DMS153 (cell line): ENCODE data around the gene CPNE4.

Experiments used
- DNase-seq: peaks from one replicate; lab custom pipeline; 2025; lab: John Stamatoyannopoulos, UW

The CPNE4 gene

DNA sequence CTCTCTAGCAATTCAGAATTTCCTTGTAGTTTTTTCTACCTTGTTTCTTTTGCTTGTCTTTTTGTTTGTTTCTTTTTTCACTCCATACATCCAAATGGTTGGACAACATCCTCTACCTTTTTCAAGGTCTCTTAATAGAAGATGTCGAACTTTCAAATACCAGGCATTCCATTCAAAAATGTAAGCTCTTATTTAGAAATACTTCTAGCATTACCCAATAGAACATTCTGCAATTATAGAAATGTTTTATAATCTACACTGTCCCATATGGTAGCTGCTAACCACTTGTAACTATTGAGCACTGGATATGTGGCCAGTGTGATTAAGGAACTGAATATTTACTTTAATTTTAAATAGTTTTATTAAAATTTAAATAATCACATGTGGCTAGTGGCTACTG is 335.8 kb downstream of the CPNE4 start:
- DNase-seq = no peak

- DNase-seq = no peak
Measured at GRCh38 chr3:131694376-131694775, 340.4 kb downstream of the CPNE4 start.

DNA sequence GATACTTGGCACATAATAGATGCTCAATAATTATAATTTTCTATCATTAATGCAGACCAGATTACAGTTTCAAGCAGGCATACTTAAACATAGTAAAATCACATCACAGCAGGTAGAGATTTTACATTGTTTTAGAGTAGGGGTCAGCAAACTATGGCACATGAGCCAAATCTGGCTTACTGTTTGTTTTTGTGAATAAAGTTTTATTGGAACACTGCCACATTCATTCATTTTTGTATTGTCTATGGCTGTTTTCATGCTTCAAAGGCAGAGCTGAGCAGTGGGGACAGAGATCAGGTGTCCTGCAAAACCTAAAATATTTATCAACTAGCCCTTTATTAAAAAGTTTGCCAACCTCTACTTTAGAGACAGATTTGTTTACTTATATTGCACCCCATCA is 342.5 kb downstream of the CPNE4 start:
- no peak for DNase-seq

GRCh38 chr3:131690800-131691199 is 344.0 kb downstream of the CPNE4 start:
- DNase-seq = no peak

GRCh38 chr3:131688370-131688769 is 346.4 kb downstream of the CPNE4 start:
- DNase-seq = no peak

DNA sequence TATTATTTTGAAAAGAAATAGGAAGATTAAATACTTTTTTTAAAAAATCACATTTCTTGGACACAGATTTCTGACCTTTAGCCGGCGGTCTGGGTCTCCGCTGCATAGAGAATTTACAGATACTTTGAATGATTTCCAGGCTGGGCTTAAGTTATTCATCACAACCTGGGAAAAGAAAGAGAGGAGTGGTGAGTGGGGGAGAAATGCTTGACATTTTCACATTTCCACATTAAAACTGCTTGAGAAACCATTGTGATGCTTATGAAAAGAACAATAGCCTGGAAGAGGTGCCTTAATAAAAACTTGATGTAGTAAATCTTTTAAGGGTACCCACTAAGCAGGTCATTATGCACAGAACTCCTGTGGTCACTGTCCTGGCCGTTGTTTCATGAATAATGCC is 365.2 kb downstream of the CPNE4 start:
- no peak for DNase-seq

GRCh38 chr3:131658771-131659170 is 376.0 kb downstream of the CPNE4 start:
- no peak for DNase-seq

DNA sequence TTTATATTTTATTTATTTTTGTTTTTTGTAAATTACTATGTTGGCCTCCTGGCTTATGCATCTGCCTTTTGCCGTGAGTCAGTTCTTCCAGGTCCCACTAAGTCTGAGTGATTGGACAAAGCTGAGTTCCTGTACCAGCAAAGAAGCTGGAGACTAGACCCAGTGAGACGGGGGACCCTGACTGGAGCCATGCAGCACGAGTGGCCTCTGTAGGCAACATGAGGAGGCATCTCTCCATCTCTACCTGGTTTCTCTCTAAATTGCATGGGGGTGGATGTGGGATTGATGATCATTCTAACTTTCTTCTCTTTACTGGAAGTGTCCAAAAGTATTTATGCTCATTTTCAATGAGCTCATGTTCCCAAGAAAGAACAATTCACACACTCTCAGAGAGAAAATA is 376.7 kb downstream of the CPNE4 start:
- no peak for DNase-seq

DNA sequence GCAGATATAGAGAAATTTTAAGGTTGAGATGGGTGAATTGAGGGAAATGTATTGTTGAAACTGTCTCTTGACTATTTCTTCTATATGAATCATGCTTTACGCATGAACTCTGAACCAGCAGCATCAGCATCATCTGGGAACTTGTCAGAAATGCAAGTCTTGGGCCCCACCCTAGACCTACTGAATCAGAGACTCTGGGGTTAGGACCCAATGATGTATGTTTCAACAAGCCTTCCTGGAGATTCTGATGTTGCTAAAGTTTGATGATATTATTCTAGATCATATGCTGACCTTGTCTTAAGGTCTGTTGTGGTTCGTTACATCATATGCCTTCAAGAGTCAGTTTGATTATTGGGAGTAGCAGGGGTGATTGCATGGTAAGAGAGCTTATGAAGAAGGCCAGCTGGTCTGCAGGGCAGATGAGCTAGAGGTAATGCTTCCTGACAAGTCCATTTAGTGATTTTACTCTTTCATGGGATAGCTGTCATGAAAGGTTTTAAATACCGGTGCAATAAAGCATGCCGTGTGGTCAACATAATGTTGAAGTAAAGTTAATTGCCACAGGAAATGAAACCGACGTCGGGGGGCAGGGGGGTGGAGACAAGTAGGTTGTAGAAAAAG is 379.6 kb downstream of the CPNE4 start:
- no peak for DNase-seq

GRCh38 chr3:131645638-131646037 is 389.2 kb downstream of the CPNE4 start:
- DNase-seq = no peak

DNA sequence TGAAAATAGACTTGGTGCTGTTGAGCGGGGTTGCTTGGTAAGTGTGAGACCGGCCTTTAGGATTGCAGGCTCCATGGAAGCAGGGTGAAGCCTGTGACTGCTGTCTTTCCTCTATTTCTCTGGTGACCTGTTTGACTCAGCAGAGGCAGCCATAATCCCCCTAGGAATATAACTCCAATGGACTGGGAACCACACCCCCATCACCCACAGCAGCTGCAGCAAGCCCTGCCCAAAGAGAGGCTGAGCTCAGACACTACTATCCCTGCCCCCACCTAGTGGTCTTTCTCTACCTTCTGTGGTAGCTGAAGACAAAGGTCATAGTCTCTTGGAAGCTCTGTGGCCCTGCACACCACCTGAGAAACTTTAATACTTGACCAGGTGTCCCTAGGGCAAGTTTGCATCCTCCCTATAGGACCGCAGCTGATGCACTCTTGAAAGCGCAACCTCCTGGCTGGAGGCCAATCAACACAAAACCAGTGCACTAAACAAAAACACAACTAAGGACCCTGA is 398.5 kb downstream of the CPNE4 start:
- DNase-seq = no peak

DNA sequence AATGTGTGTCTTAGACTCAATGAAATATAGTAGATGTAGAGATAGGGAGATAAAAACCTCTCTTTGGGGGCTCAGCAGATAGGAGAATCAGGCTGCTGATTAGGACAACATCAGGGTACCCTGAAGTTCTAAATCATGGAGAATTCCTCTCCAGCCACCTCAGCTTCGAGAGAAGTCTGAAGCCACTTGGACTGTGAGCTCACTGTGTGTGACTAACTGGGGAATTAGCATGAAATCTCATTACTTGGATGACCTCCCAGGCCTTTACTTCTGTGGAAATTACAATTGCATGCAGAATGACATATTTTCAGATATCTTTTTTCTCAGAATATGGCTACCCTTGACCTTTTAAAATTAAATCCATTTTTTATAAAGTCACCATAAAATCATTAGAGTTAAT is 404.0 kb downstream of the CPNE4 start:
- no peak for DNase-seq

- DNase-seq = no peak
Measured at GRCh38 chr3:131630097-131630496, 404.7 kb downstream of the CPNE4 start.

GRCh38 chr3:131623431-131623830 is 411.4 kb downstream of the CPNE4 start:
- no peak for DNase-seq

GRCh38 chr3:131622726-131623125 is 412.1 kb downstream of the CPNE4 start:
- DNase-seq = no peak

DNA sequence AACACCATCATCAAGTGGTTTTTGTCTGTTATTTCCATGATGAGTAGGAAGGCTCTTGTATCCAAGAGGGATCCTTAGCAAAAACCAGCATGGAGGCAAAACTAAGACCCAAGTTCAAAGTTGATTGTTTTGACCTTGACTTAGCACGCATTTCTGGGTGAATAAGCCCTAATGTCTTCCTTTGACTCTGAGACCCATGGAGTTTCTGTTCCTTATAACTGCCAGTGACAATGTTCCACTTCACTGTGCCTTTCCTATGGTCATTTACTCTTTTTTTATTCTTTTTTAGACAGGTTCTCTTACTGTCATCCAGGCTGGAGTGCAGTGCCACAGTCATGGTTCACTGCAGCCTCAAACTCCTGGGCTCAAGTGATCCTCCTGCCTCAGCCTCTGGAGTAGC is 413.8 kb downstream of the CPNE4 start:
- DNase-seq = no peak

- no peak for DNase-seq
Measured at GRCh38 chr3:131619821-131620220, 415.0 kb downstream of the CPNE4 start.

- no peak for DNase-seq
Measured at GRCh38 chr3:131616719-131617118, 418.1 kb downstream of the CPNE4 start.

DNA sequence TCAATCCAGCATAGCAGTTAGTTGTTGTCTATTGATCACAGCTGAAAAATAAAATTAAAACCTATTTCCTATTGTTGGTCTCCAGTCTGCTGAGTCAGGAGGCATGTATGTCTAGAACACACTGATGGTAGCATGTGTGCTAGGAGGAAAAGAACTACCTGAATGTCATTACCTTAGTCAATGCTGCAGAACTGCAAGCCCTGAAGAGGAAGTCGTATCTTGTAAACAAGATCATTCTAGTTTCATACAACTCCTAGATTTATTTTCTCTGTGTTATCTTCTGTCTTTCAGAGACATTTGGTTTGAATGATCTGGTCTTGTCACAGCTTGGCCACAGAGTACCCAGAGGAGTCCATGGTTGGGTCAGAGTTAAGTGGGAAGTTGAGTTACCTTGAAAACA is 422.1 kb downstream of the CPNE4 start:
- no peak for DNase-seq

DNA sequence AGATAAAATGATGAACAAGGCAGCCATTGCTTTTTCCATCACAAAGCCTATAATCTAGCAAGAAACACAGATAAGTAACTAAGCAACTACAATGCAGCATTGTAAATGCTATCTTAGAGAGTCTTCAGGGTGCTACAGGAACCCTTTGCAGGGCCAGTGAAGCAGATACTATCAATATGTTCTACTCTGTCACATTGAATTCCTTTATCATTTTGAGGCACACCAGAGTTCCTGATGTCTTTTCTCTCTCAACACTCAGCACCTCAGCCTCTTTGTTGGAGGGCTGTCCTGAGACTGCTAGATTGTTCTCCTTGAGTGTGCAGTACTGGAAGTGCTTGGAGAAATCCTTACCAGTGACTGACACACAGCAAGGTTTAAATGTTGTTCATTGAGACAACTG is 424.6 kb downstream of the CPNE4 start:
- DNase-seq = no peak

GRCh38 chr3:131608741-131609140 is 426.1 kb downstream of the CPNE4 start:
- DNase-seq = no peak

- DNase-seq = no peak
Measured at GRCh38 chr3:131608296-131608695, 426.5 kb downstream of the CPNE4 start.

- DNase-seq = no peak
Measured at GRCh38 chr3:131605916-131606315, 428.9 kb downstream of the CPNE4 start.

- no peak for DNase-seq
Measured at GRCh38 chr3:131602011-131602779, 432.6 kb downstream of the CPNE4 start.
